IMR-90 (cell line): ENCODE results near the gene LSM2. TPM values are rescaled to one million over a fixed set of nuclear protein-coding genes. Genes with fewer than 3 reads are reported as not detected.
"Not testable (repeated sequence)": the region's sequence is repeated elsewhere in the genome, so short reads cannot be mapped to it uniquely, and the experiment has no call there.

Source experiments
- ATAC-seq: fragments of 200-7000 bp; cut with Tn5 transposase; 2 replicates; pipeline ENCODE4 v1.9.1; 2020; ENCODE audit warnings: low read depth, mild to moderate bottlenecking, moderate library complexity
- BruUV-seq: library from RNA; stranded (reverse); fragments of 400-500 nt; replicated peaks from 2 replicates; lab custom pipeline; 2021; lab: Mats Ljungman, UMichigan
- CTCF ChIA-PET: fragments of 300-600 bp; formaldehyde crosslinking; extraction: SDS; loops from one replicate; lab custom pipeline; 2021; ENCODE audit warnings: antibody characterized with exemption; lab: Yijun Ruan, JAX
- POLR2A ChIA-PET: fragments of 300-600 bp; sonication (Branson Sonifier 250); formaldehyde crosslinking; loops from one replicate; lab custom pipeline; 2022; ENCODE audit warnings: antibody characterized with exemption; ENCODE audit not compliant: unreplicated experiment; lab: Charles Lee
- DNase-seq: peaks from one replicate; pipeline ENCODE4 v3.0.0; 2013
- H2AFZ ChIP-seq: replicated peaks from 2 replicates; pipeline ENCODE3; 2013; ENCODE audit warnings: low read length, mild to moderate bottlenecking; ENCODE audit not compliant: poor library complexity
- H2AK5ac ChIP-seq: 2 replicates; pipeline ENCODE4 v1.6.1; 2013; ENCODE audit warnings: low read depth, low read length, inconsistent platforms
- H2AK9ac ChIP-seq: replicated peaks from 2 replicates; pipeline ENCODE3; 2013; ENCODE audit warnings: mild to moderate bottlenecking, low read depth, low read length, moderate library complexity; ENCODE audit not compliant: poor library complexity
- H2BK120ac ChIP-seq: 2 replicates; pipeline ENCODE4 v1.6.1; 2013; ENCODE audit warnings: low read depth, low read length, inconsistent platforms
- H2BK15ac ChIP-seq: 3 replicates; pipeline ENCODE4 v1.6.1; 2013; ENCODE audit warnings: low read depth, low read length, inconsistent platforms
- H2BK20ac ChIP-seq: 2 replicates; pipeline ENCODE4 v1.6.1; 2013; ENCODE audit warnings: low read depth, mild to moderate bottlenecking, inconsistent platforms, low read length, moderate library complexity
- H2BK5ac ChIP-seq: 2 replicates; pipeline ENCODE4 v1.6.1; 2013; ENCODE audit warnings: mild to moderate bottlenecking, low read depth, low read length, inconsistent platforms; ENCODE audit not compliant: poor library complexity, severe bottlenecking
- H3K14ac ChIP-seq: replicated peaks from 2 replicates; pipeline ENCODE4 v1.6.1; 2013; ENCODE audit warnings: low read depth, low read length, inconsistent platforms
- H3K18ac ChIP-seq: 2 replicates; pipeline ENCODE4 v1.6.1; 2013; ENCODE audit warnings: low read depth, low read length, control low read depth
- H3K23ac ChIP-seq: 2 replicates; pipeline ENCODE4 v1.6.1; 2013; ENCODE audit warnings: low read depth, low read length, inconsistent platforms
- H3K27ac ChIP-seq: 2 replicates; pipeline ENCODE4 v1.5.1; 2013; ENCODE audit warnings: mild to moderate bottlenecking, control low read depth, low read length; ENCODE audit not compliant: insufficient read depth
- H3K27me3 ChIP-seq: 2 replicates; pipeline ENCODE4 v1.6.1; 2013; ENCODE audit warnings: low read length; ENCODE audit not compliant: control insufficient read depth, insufficient read depth
- H3K36me3 ChIP-seq: 2 replicates; pipeline ENCODE4 v1.6.1; 2013; ENCODE audit warnings: low read length, mixed read lengths; ENCODE audit not compliant: control insufficient read depth, insufficient read depth
- H3K4ac ChIP-seq: 2 replicates; pipeline ENCODE4 v1.6.1; 2013; ENCODE audit warnings: low read depth, low read length, inconsistent platforms
- H3K4me1 ChIP-seq: 2 replicates; pipeline ENCODE4 v1.6.1; 2013; ENCODE audit warnings: low read length, mixed read lengths; ENCODE audit not compliant: control insufficient read depth, insufficient read depth
- H3K4me2 ChIP-seq: 2 replicates; pipeline ENCODE4 v1.6.1; 2013; ENCODE audit warnings: low read depth, mild to moderate bottlenecking, control low read depth, low read length, moderate library complexity
- H3K4me3 ChIP-seq: 2 replicates; pipeline ENCODE4 v1.5.1; 2013; ENCODE audit warnings: low read depth, mild to moderate bottlenecking, control low read depth, low read length, moderate library complexity; ENCODE audit not compliant: insufficient read depth
- H3K56ac ChIP-seq: 2 replicates; pipeline ENCODE4 v1.6.1; 2013; ENCODE audit warnings: low read length, inconsistent platforms; ENCODE audit not compliant: insufficient read depth; ENCODE audit errors: extremely low read depth
- H3K79me1 ChIP-seq, 2 experiments: 2 replicates each; pipeline ENCODE4 v1.6.1; 2013; ENCODE audit warnings: low read length in 2 of 2, inconsistent platforms in 1 of 2, low read depth in 1 of 2
- H3K9ac ChIP-seq: 2 replicates; pipeline ENCODE4 v1.6.1; 2013; ENCODE audit warnings: low read depth, low read length, control low read depth
- H3K9me1 ChIP-seq: 2 replicates; pipeline ENCODE4 v1.6.1; 2013; ENCODE audit warnings: low read length, inconsistent platforms; ENCODE audit not compliant: insufficient read depth
- H3K9me3 ChIP-seq: 2 replicates; pipeline ENCODE4 v1.6.1; 2013; ENCODE audit warnings: low read length; ENCODE audit not compliant: control insufficient read depth, insufficient read depth
- H4K20me1 ChIP-seq: 2 replicates; pipeline ENCODE4 v1.6.1; 2013; ENCODE audit warnings: low read length, inconsistent platforms; ENCODE audit not compliant: insufficient read depth
- H4K5ac ChIP-seq: 2 replicates; pipeline ENCODE4 v1.6.1; 2013; ENCODE audit warnings: mild to moderate bottlenecking, low read depth, low read length, control low read depth
- H4K8ac ChIP-seq, 2 experiments: 2 replicates each; pipeline ENCODE4 v1.6.1; 2013; ENCODE audit warnings: low read depth in 2 of 2, low read length in 2 of 2, control low read depth in 1 of 2, inconsistent platforms in 1 of 2
- H4K91ac ChIP-seq: 2 replicates; pipeline ENCODE4 v1.6.1; 2013; ENCODE audit warnings: low read depth, low read length, inconsistent platforms; ENCODE audit not compliant: insufficient read depth
- WGBS, 2 experiments: methylation state at CpG; one replicate each; pipeline versions ENCODE4 v1.1.5 to v1.1.7; 2013; ENCODE audit warnings: missing lambda C conversion rate in 2 of 2; ENCODE audit not compliant: insufficient read length in 1 of 2; ENCODE audit errors: extremely low coverage in 2 of 2; 5-methylcytosine and 5-hydroxymethylcytosine counted together
- dilution Hi-C: fragments of 300-500 bp; cut with HindIII; formaldehyde crosslinking; loops from one replicate; pipeline ENCODE4 v1.14.3; 2018; ENCODE audit warnings: low sequenced_read_pairs; ENCODE audit not compliant: unreplicated experiment
- in situ Hi-C: fragments of 300-500 bp; cut with MboI; formaldehyde crosslinking; loops from 3 replicates; pipeline ENCODE4 v1.14.3; 2019; ENCODE audit warnings: low sequenced_read_pairs, inconsistent platforms, mixed read lengths
- intact Hi-C: fragments of 100-400 bp; cut with micrococcal nuclease; formaldehyde crosslinking; loops from 2 replicates; pipeline ENCODE4 v1.10.0; 2022
- polyA plus RNA-seq, 3 experiments: library from polyadenylated mRNA; depleted of rRNA; stranded (reverse); fragments of >200 nt; gene quantifications; 2 replicates each; pipeline ENCODE4 v1.2.3, GENCODE V29; 2012; ENCODE audit warnings: low replicate concordance in 1 of 3
- total RNA-seq: library from RNA; depleted of rRNA; stranded (reverse); fragments of >200 nt; gene quantifications from 2 replicates; pipeline ENCODE4 v1.2.3, GENCODE V29; 2012

Gene LSM2
- total and polyA plus RNA-seq, 2 of the 4 experiments (the other 2 are of a cell fraction), result 56.3 to 61.0 TPM

DNA sequence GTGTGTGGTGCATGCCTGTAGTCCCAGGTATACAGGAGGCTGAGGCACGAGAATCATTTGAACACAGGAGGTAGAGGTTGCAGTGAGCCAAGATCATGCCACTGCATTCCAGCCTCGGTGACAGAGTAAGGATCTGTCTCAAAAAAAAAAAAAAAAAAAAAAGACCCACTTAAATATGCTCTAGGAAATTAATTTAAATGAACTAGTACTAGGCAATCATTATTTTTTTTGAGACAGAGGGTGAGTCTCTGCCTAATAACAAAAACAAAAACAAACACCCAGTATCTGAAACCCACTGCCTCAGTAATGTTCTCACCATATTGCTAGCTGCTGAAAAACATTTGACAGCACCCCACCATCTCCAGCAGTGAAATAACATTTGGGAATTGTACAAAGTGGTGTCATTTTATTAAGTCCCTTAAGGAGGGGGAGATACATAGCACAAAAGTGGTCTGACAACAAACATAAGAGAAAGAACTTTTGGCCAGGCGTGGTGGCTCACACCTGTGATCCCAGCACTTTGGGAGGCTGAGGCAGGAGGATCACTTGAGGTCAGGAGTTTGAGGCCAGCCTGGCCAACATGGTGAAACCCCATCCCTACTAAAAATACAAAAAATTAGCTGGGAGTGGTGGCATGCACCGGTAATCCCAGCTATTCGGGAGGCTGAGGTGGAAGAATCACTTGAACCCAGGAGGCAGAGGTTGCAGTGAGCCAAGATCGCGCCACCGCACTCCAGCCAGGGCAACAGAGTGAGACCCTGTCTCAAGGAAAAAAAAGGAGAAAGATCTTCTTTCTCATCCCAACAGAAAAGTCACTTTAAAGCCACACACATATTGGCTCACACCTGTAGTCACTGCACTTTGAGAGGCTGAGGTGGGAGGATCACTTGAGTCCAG is 5.5 kb downstream of the LSM2 start:
- H3K4ac ChIP-seq, H4K8ac ChIP-seq, H2BK20ac ChIP-seq, H3K27ac ChIP-seq, in situ Hi-C loops, ATAC-seq, H2AFZ ChIP-seq, dilution Hi-C loops, H4K5ac ChIP-seq, H3K18ac ChIP-seq, H3K14ac ChIP-seq, H2AK9ac ChIP-seq, H2BK120ac ChIP-seq, H2BK5ac ChIP-seq, intact Hi-C loops, H3K36me3 ChIP-seq, H3K9me1 ChIP-seq, BruUV-seq, H4K91ac ChIP-seq, H3K23ac ChIP-seq, H2AK5ac ChIP-seq, H3K27me3 ChIP-seq, DNase-seq, H3K56ac ChIP-seq, H3K9ac ChIP-seq, H3K9me3 ChIP-seq, H3K4me2 ChIP-seq, H3K4me3 ChIP-seq, H4K20me1 ChIP-seq, H2BK15ac ChIP-seq, H3K4me1 ChIP-seq, POLR2A ChIA-PET: not testable (repeated sequence)
- CTCF ChIA-PET, result interaction anchor here (0.6 kb wide), 1 partner anchor 149 kb away, joined by 4 read pairs; no protein-coding TSS in a partner anchor
- WGBS, 2 experiments, result 100% methylated on average over 1 of the region's 8 CpGs; no CpG with 5 or more reads in 1 of the 2 experiments
- peaks cover 14 to 32% of the 10 kb centered on the region in 2 experiments for H3K79me1 ChIP-seq
